Mesenchymal stem cell (in vitro differentiated cells and primary cell): Measurements from ENCODE around the gene LMNA.

Experiments used
- DNase-seq: peaks from one replicate; pipeline ENCODE4 v3.0.0-alpha.2; 2013
- H2AFZ ChIP-seq: one replicate; pipeline ENCODE4 v1.6.1; 2013; ENCODE audit warnings: low read depth, mild to moderate bottlenecking, control low read depth, inconsistent platforms, low read length, moderate library complexity
- H2AK5ac ChIP-seq: 2 replicates; pipeline ENCODE4 v1.6.1; 2013; ENCODE audit warnings: low read length, moderate library complexity, mild to moderate bottlenecking, inconsistent platforms; ENCODE audit not compliant: severe bottlenecking
- H2BK120ac ChIP-seq: one replicate; pipeline ENCODE4 v1.6.1; 2013; ENCODE audit warnings: low read depth, mild to moderate bottlenecking, inconsistent platforms, low read length, moderate library complexity
- H2BK12ac ChIP-seq, 2 experiments: one replicate each; pipeline ENCODE4 v1.6.1; 2013; ENCODE audit warnings: inconsistent platforms in 2 of 2, low read length in 2 of 2, mild to moderate bottlenecking in 2 of 2, moderate library complexity in 2 of 2, control low read depth in 1 of 2
- H2BK15ac ChIP-seq: one replicate; pipeline ENCODE4 v1.6.1; 2013; ENCODE audit warnings: mild to moderate bottlenecking, low read depth, inconsistent platforms; ENCODE audit not compliant: poor library complexity, severe bottlenecking
- H2BK5ac ChIP-seq: 2 replicates; pipeline ENCODE4 v1.6.1; 2013; ENCODE audit warnings: low read depth, mild to moderate bottlenecking, low read length, control low read depth, inconsistent platforms; ENCODE audit not compliant: poor library complexity, severe bottlenecking
- H3K14ac ChIP-seq, 2 experiments: one replicate each; pipeline ENCODE4 v1.6.1; 2013; ENCODE audit warnings: inconsistent platforms in 2 of 2, low read length in 2 of 2, control low read depth in 1 of 2, mild to moderate bottlenecking in 1 of 2, moderate library complexity in 1 of 2
- H3K18ac ChIP-seq, 2 experiments: one replicate each; pipeline ENCODE4 v1.6.1; 2013; ENCODE audit warnings: inconsistent platforms in 2 of 2, low read length in 2 of 2, control low read depth in 1 of 2, low read depth in 1 of 2, mild to moderate bottlenecking in 1 of 2
- H3K23ac ChIP-seq, 2 experiments: one replicate each; pipeline ENCODE4 v1.6.1; 2013; ENCODE audit warnings: inconsistent platforms in 2 of 2, low read length in 2 of 2, mild to moderate bottlenecking in 2 of 2, moderate library complexity in 2 of 2, control low read depth in 1 of 2
- H3K27ac ChIP-seq: 2 replicates; pipeline ENCODE4 v1.5.1; 2013; ENCODE audit warnings: mild to moderate bottlenecking, moderate library complexity, low read length, control low read depth, inconsistent platforms; ENCODE audit not compliant: poor library complexity, severe bottlenecking
- H3K27me3 ChIP-seq, 2 experiments: 2 replicates each; pipeline versions ENCODE4 v1.6.1 to v1.7.0; 2013; ENCODE audit warnings: low read length in 2 of 2, mild to moderate bottlenecking in 2 of 2, moderate library complexity in 2 of 2, control low read depth in 1 of 2, inconsistent platforms in 1 of 2; ENCODE audit not compliant: control insufficient read depth in 1 of 2, insufficient read depth in 1 of 2
- H3K36me3 ChIP-seq, 2 experiments: 2 replicates each; pipeline versions ENCODE4 v1.6.1 to v1.7.0; 2013; ENCODE audit warnings: low read length in 2 of 2, control low read depth in 1 of 2, inconsistent platforms in 1 of 2, low read depth in 1 of 2, mild to moderate bottlenecking in 1 of 2; ENCODE audit not compliant: insufficient read depth in 2 of 2, control insufficient read depth in 1 of 2
- H3K4ac ChIP-seq, 2 experiments: one replicate each; pipeline ENCODE4 v1.6.1; 2013; ENCODE audit warnings: inconsistent platforms in 2 of 2, low read length in 2 of 2, mild to moderate bottlenecking in 2 of 2, moderate library complexity in 2 of 2, control low read depth in 1 of 2, low read depth in 1 of 2
- H3K4me1 ChIP-seq: 2 replicates; pipeline ENCODE4 v1.6.1; 2013; ENCODE audit warnings: low read depth, low read length, control low read depth; ENCODE audit not compliant: control insufficient read depth, insufficient read depth
- H3K4me2 ChIP-seq: 2 replicates; pipeline ENCODE4 v1.6.1; 2013; ENCODE audit warnings: low read length, mild to moderate bottlenecking, inconsistent platforms; ENCODE audit not compliant: poor library complexity, severe bottlenecking
- H3K4me3 ChIP-seq, 2 experiments: 2 replicates each; pipeline versions ENCODE4 v1.5.1 to v1.7.0; 2013; ENCODE audit warnings: low read length in 2 of 2, mild to moderate bottlenecking in 2 of 2, control low read depth in 1 of 2, low read depth in 1 of 2; ENCODE audit not compliant: insufficient read depth in 1 of 2
- H3K79me1 ChIP-seq: replicated peaks from 2 replicates; pipeline ENCODE4 v1.6.1; 2013; ENCODE audit warnings: mild to moderate bottlenecking, control low read depth, low read length, inconsistent platforms; ENCODE audit not compliant: poor library complexity, severe bottlenecking
- H3K9ac ChIP-seq: 2 replicates; pipeline ENCODE4 v1.7.0; 2013; ENCODE audit warnings: mild to moderate bottlenecking, low read length, moderate library complexity
- H3K9me3 ChIP-seq: 2 replicates; pipeline ENCODE4 v1.7.0; 2013; ENCODE audit warnings: mild to moderate bottlenecking, low read length; ENCODE audit not compliant: control insufficient read depth
- H4K8ac ChIP-seq: one replicate; pipeline ENCODE4 v1.6.1; 2013; ENCODE audit warnings: inconsistent platforms, mild to moderate bottlenecking, low read length, moderate library complexity
- H4K91ac ChIP-seq: one replicate; pipeline ENCODE4 v1.6.1; 2013; ENCODE audit warnings: mild to moderate bottlenecking, low read length, inconsistent platforms
- WGBS: methylation state at CpG from one replicate; pipeline ENCODE4 v1.1.7; 2013; ENCODE audit warnings: mixed read lengths; 5-methylcytosine and 5-hydroxymethylcytosine counted together

Gene LMNA

DNA sequence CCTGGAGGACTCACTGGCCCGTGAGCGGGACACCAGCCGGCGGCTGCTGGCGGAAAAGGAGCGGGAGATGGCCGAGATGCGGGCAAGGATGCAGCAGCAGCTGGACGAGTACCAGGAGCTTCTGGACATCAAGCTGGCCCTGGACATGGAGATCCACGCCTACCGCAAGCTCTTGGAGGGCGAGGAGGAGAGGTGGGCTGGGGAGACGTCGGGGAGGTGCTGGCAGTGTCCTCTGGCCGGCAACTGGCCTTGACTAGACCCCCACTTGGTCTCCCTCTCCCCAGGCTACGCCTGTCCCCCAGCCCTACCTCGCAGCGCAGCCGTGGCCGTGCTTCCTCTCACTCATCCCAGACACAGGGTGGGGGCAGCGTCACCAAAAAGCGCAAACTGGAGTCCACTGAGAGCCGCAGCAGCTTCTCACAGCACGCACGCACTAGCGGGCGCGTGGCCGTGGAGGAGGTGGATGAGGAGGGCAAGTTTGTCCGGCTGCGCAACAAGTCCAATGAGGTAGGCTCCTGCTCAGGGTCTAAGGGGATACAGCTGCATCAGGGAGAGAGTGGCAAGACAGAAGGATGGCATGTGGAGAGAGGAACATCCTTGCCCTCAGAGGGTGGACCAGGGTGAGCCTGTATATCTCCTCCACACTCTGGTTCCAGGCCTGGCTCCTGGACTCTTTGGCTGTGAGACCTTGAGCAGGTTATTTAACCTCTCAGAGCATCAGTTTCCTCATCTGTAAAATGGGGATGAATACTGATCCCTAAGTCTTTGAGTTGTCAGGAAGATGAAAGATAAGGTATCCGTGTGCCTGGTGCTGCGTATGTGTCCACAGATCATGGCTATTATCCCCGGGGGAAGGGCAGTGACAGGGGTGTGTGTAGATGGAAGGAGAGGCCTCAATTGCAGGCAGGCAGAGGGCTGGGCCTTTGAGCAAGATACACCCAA lies 21.7 kb downstream of the LMNA start:
- WGBS = 95% methylated on average over 32 of the region's 34 CpGs
- H4K91ac ChIP-seq = no peak overlapping the region
- H3K36me3 ChIP-seq = peaks cover 90 to 99% of the 10 kb centered on the region in 2 experiments
- H2AK5ac ChIP-seq = no peak overlapping the region
- no peak overlapping the region for H3K4ac ChIP-seq
- H3K4me2 ChIP-seq = no peak overlapping the region
- H2BK12ac ChIP-seq = no peak overlapping the region
- H3K23ac ChIP-seq = no peak overlapping the region
- peak overlapping the region; percentile 65 for H3K9ac ChIP-seq
- H3K9me3 ChIP-seq = no peaks in the 10 kb centered on the region
- peak overlapping the region; percentile 29 for H4K8ac ChIP-seq
- DNase-seq = no peak
- no peak overlapping the region for H2BK5ac ChIP-seq
- no peak overlapping the region for H2BK15ac ChIP-seq
- no peak overlapping the region for H3K14ac ChIP-seq
- no peak overlapping the region for H3K4me3 ChIP-seq
- H2BK120ac ChIP-seq = no peak overlapping the region
- peaks cover 22% of the 10 kb centered on the region for H3K79me1 ChIP-seq
- no peak overlapping the region for H3K27ac ChIP-seq
- H2AFZ ChIP-seq = no peak overlapping the region
- H3K18ac ChIP-seq = no peak overlapping the region
- H3K4me1 ChIP-seq = no peaks in the 10 kb centered on the region
- no peaks in the 10 kb centered on the region for H3K27me3 ChIP-seq

DNA sequence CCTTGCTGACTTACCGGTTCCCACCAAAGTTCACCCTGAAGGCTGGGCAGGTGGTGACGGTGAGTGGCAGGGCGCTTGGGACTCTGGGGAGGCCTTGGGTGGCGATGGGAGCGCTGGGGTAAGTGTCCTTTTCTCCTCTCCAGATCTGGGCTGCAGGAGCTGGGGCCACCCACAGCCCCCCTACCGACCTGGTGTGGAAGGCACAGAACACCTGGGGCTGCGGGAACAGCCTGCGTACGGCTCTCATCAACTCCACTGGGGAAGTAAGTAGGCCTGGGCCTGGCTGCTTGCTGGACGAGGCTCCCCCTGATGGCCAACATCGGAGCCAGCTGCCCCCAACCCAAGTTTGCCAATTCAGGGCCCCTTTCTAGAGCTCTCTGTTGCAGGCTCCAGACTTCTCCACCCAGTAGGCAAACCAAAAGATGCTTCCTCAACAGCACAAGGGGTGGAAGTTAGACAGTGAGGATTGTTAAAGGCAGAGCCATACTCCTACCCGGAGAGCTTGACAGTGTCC lies 22.5 kb downstream of the LMNA start:
- Histone ChIP-seq H3K23ac (no peak overlapping the region), H2BK5ac (no peak overlapping the region), H2BK12ac (no peak overlapping the region), H3K9me3 (no peaks in the 10 kb centered on the region), H3K18ac (no peak overlapping the region), H4K91ac (no peak overlapping the region), H3K79me1 (peaks cover 22% of the 10 kb centered on the region), H3K4me3 (no peak overlapping the region), H3K36me3 (peaks cover 91 to 97% of the 10 kb centered on the region in 2 experiments), H2BK120ac (no peak overlapping the region), H3K4ac (no peak overlapping the region), H2AFZ (no peak overlapping the region), H3K27me3 (no peaks in the 10 kb centered on the region), H3K4me1 (no peaks in the 10 kb centered on the region), H3K4me2 (no peak overlapping the region), H4K8ac (no peak overlapping the region), H3K14ac (no peak overlapping the region), H3K9ac (peak overlapping the region; percentile 24), H2BK15ac (no peak overlapping the region), H2AK5ac (no peak overlapping the region), H3K27ac (no peak overlapping the region)
- no peak for DNase-seq
- WGBS = 93% methylated on average over 12 of the region's 12 CpGs

DNA sequence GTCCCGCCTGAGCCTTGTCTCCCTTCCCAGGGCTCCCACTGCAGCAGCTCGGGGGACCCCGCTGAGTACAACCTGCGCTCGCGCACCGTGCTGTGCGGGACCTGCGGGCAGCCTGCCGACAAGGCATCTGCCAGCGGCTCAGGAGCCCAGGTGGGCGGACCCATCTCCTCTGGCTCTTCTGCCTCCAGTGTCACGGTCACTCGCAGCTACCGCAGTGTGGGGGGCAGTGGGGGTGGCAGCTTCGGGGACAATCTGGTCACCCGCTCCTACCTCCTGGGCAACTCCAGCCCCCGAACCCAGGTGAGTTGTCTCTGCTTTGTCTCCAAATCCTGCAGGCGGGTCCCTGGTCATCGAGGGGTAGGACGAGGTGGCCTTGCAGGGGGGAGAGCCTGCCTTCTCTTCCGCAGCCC lies 24.0 kb downstream of the LMNA start:
- Histone ChIP-seq H4K8ac (no peak overlapping the region), H3K4ac (no peak overlapping the region), H3K4me2 (no peak overlapping the region), H2BK15ac (no peak overlapping the region), H3K23ac (no peak overlapping the region), H2BK12ac (no peak overlapping the region), H3K27ac (no peak overlapping the region), H4K91ac (no peak overlapping the region), H2BK120ac (no peak overlapping the region), H3K27me3 (no peaks in the 10 kb centered on the region), H2BK5ac (no peak overlapping the region), H2AFZ (no peak overlapping the region), H3K36me3 (peaks cover 82 to 84% of the 10 kb centered on the region in 2 experiments), H3K4me1 (no peaks in the 10 kb centered on the region), H3K18ac (no peak overlapping the region), H3K14ac (no peak overlapping the region), H3K4me3 (no peak overlapping the region), H3K9me3 (no peaks in the 10 kb centered on the region), H3K79me1 (peaks cover 22% of the 10 kb centered on the region), H2AK5ac (no peak overlapping the region), H3K9ac (peak overlapping the region; percentile 46)
- no peak for DNase-seq
- WGBS = 96% methylated on average over 21 of the region's 22 CpGs

DNA sequence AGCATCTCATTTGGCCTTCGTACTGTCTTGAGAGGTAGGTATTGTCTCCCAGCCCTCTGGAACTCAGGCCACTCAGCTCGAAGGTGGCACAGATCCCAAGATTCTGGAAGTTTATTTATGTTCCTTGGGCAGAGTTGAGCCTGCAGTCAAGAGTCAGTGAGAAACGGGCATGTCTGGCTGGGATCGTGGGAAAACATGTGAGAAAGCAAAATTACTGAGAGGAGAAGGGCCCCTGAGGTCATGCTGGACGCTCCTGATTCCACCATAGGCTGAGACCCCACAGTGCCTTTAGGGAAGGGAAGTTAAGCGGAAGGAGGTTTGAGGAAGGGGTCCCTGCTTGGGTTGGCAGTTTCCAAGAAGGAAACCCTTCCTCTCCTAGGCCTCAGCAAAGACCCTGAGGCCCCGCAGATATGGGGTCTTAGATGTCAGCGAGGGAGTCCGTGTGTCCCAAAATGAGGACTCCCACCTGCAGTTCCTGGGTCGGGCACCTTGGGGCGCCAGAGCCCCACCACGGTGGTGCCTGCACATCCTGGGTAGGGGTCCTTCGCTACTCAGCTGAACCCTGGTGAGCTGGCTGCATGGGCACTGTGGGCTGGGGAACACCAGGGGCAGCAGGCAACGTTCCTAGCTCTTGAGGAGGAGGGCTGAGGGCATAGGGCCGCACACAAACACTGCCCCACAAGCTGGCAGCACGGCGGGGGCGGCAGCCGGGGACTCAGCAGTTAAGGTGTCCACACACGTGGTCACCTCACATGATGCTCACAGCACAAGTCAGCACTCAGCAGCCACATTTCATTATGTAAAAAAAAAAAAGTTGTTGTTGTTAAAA lies 26.6 kb downstream of the LMNA start:
- Histone ChIP-seq H3K4me3 (no peak overlapping the region), H3K4me1 (no peaks in the 10 kb centered on the region), H3K23ac (no peak overlapping the region)

More for the DNA sequence above, 26.6 kb downstream of the LMNA start:
- Histone ChIP-seq H2AK5ac (no peak overlapping the region), H3K27ac (no peak overlapping the region), H3K14ac (no peak overlapping the region), H2AFZ (no peak overlapping the region), H4K91ac (no peak overlapping the region), H2BK12ac (no peak overlapping the region), H3K4ac (no peak overlapping the region), H3K79me1 (peaks cover 10% of the 10 kb centered on the region), H3K36me3 (peaks cover 56 to 57% of the 10 kb centered on the region in 2 experiments), H3K9me3 (no peaks in the 10 kb centered on the region), H3K4me2 (no peak overlapping the region), H2BK5ac (no peak overlapping the region), H4K8ac (no peak overlapping the region), H3K27me3 (no peaks in the 10 kb centered on the region), H3K9ac (peak overlapping the region; percentile 78), H2BK120ac (no peak overlapping the region), H2BK15ac (no peak overlapping the region), H3K18ac (no peak overlapping the region)
- WGBS = 57% methylated on average over 15 of the region's 20 CpGs
- DNase-seq = peak; percentile 76
